HG03095 (cell line): ENCODE data around the gene KRTAP10-11.
"Not testable (repeated sequence)": the region's sequence is repeated elsewhere in the genome, so short reads cannot be mapped to it uniquely, and the experiment has no call there.

Experiments
- ATAC-seq: cut with Tn5 transposase; IDR thresholded peaks from one replicate; pipeline ENCODE4 v1.9.1; 2021; ENCODE audit warnings: moderate library complexity; ENCODE audit not compliant: unreplicated experiment

KRTAP10-11 gene, protein sequence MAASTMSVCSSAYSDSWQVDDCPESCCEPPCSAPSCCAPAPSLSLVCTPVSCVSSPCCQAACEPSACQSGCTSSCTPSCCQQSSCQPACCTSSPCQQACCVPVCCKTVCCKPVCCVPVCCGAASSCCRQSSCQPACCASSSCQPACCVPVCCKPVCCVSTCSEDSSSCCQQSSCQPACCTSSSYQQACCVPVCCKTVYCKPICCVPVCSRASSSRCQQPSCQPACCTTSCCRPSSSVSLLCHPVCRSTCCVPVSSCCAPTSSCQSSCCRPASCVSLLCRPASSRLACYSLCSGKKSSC

DNA sequence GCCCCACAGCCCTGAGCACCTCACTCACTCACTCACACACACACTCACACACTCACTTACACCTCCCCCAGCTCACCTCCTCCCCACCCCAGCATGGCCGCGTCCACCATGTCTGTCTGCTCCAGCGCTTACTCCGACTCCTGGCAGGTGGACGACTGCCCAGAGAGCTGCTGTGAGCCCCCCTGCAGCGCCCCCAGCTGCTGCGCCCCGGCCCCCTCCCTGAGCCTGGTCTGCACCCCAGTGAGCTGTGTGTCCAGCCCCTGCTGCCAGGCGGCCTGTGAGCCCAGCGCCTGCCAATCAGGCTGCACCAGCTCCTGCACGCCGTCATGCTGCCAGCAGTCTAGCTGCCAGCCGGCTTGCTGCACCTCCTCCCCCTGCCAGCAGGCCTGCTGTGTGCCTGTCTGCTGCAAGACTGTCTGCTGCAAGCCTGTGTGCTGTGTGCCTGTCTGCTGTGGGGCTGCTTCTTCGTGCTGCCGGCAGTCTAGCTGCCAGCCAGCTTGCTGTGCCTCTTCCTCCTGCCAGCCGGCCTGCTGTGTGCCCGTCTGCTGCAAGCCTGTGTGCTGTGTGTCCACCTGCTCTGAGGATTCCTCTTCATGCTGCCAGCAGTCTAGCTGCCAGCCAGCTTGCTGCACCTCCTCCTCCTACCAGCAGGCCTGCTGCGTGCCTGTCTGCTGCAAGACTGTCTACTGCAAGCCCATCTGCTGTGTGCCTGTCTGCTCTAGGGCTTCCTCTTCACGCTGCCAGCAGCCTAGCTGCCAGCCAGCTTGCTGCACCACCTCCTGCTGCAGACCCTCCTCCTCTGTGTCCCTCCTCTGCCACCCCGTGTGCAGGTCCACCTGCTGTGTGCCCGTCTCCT is at the start of gene KRTAP10-11:
TSS of gene KRTAP10-11 (plus strand) at position 49 of the 856 bp plus-strand sequence. CDS start at position 94, 45 bp downstream.
- not testable (repeated sequence) for ATAC-seq

DNA sequence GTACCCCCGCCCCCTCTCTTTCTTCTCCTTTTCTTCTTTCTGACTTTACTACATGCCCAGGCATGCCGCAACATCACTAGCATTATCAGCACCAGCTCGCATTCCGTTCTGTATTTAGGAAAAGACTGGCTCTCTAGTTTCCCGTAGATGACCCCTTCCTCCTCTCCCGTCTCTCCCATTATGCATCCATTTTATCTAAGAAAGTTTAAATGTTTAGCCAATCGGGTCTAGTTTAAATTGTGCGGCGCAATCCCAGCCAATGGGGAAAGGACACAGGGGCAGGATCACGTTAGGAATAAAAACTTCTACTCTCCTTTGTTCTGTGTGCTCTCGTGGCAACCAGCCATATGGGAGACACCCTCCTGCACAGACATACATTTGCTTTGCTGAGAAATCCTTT is 48.2 kb upstream of the KRTAP10-11 start:
- ATAC-seq = no peak

DNA sequence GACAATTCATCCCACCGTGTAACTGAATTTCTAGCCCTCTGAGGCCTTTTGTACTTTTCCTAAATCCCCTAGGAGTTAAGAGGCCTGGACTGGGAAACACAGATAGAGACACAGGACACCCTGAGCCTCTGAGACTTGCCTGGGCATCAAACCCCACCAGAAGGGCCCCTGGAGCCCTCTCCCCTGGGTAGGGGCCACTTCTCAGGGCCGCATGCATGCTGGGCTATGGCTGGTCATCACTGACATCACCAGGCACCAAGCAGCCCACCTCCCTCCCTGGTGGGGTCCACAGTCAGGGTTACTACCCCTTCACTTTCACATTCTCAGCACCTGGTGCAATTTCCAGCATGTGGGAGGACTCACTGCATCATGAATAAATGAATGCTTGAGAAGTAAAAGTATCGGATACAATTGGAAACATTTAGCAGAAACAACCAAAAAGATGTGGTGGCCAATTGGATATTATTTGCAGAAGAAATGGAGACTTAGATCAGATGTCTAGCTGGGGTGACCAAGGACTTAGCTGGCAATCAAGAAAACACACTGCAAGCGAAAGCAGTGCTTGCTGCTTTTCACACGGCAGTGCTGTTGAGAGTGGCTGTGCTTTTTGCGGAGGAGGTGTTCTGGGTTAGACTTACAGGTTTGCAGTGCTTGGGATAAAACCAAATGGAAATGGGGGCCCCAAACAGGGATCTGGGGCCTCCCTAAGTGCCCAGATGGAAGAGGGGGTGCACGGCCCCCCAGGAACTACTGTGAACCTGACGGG is 46.8 kb upstream of the KRTAP10-11 start:
- ATAC-seq = no peak

DNA sequence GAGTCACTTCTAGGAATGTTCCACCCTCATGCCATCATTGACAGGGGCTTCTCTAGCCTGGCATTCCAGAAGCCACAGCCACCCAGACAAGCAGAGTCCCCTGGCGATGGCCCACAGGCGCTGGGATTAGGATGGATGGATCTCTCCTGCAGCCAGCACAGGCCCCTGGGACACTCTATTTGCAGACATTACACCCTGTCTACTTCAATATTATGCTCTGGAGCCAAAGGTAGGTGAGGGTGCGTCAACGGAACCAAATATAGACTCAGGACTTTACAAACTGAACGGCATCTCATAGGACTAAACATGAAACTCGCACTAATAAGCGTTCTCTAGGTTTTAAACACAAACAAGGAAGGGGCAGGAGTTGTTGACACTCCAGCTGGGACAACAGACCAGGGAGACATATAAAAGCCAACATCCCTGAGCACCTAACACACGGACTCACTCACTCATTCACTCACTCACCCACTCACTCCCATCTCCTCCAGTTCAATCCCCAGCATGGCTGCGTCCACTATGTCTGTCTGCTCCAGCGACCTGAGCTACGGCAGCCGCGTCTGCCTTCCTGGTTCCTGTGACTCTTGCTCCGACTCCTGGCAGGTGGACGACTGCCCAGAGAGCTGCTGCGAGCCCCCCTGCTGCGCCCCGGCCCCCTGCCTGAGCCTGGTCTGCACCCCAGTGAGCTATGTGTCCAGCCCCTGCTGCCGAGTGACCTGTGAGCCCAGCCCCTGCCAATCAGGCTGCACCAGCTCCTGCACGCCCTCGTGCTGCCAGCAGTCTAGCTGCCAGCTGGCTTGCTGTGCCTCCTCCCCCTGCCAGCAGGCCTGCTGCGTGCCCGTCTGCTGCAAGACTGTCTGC is 45.9 kb upstream of the KRTAP10-11 start, which contains the start of gene KRTAP10-7:
TSS of gene KRTAP10-7 (plus strand) at position 480 of the 861 bp plus-strand sequence. CDS start at position 505, 25 bp downstream.
- not testable (repeated sequence) for ATAC-seq

DNA sequence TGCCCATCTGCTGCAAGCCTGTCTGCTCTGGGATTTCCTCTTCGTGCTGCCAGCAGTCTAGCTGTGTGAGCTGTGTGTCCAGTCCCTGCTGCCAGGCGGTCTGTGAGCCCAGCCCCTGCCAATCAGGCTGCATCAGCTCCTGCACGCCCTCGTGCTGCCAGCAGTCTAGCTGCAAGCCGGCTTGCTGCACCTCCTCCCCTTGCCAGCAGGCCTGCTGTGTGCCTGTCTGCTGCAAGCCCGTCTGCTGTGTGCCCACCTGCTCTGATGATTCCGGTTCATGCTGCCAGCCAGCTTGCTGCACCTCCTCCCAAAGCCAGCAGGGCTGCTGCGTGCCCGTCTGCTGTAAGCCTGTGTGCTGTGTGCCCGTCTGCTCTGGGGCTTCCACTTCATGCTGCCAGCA is 45.1 kb upstream of the KRTAP10-11 start:
- ATAC-seq = not testable (repeated sequence)

DNA sequence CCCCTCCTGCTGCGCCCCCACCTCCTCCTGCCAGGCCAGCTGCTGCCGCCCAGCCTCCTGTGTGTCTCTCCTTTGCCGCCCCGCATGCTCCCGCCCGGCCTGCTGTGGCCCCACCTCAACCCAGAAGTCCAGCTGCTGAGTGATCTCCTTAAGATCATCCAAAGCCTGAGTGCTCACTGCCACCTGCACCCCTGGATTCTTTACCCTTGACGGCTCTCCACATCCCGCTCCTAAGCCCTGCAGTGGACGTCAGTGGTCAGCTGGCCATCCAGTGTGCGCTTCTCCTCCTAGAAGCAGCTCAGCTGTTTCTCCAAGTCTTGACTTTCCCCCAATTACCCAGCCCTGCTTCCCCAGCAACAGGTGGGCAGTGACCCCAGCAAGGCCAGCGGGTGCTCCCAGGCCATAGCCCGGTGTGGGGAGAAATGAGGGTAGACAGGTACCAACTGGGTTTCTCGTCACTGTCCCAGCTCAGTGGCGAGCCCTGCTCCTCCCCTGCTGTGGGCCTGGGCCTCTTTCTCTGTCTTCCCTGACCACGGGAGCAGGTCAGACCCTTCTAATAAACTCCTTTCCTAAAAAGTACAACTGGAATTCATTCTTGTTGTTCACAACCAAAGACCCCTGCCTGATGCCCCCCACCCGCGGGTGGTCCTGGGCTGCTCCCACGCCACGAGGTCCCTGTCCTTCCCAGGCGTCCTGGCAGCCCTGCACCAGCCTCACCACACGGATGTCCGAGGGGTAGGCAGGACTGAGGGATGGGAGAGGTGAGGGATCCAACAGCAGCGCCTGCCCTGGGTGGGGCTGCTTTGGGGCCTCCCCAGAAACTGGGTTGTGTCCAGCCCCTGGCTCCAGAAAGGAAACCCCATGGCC is 44.4 kb upstream of the KRTAP10-11 start:
- no peak for ATAC-seq

DNA sequence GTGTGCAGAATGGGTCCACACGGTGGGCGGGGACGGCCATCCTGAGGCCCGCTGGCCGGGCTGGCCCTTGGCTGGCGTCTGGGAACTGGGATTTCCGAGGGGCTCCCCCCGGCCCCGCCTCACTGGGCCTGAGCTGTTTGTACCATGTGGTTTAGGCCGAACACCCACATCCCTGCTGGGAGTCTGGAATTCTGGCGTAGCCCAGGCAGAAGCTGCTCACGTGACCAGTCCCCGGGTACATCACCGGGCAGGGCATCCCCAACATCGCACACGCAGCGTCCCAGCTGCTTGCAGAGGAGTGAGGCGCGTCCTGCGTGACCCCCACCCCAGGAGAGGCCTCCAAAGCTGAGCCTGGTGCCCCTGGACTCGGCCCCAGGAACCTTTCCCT is 43.8 kb upstream of the KRTAP10-11 start:
- no peak for ATAC-seq

DNA sequence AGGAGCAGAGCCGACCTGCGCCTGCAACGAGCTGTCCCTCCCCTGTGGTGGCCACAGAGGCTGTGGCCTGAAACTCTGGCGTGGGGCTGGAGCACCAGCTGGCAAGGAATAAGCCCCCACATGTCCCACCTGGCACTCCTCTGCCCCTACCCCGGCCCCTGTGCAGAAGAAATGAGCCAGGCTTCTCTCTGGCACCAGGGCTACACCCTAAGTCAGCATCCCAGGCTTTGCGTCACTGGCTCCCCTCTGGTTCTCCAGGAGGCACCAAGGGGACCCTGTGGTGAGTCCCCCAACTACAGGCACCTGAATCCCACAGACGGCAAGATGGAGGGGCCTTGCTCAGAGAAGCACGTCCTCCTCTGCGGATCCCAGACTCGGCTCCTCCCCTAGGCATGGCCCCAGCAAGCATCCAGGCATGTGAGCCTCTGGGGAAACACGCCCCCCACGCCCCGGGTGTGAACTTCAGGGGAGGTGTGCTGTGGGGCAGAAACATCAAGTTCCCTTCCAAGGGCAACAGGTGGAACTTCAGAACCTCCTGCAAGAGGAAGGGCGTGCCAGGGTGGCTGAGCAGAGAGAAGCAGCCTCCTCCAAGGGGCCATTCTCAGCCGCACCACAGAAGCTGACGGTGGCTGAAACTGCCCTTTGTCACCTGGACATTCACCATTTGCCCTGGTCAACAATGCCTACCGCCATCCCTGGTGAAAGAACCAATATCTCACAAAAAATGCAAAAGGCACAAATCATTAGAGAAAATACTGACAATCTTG is 42.9 kb upstream of the KRTAP10-11 start:
- ATAC-seq = no peak

DNA sequence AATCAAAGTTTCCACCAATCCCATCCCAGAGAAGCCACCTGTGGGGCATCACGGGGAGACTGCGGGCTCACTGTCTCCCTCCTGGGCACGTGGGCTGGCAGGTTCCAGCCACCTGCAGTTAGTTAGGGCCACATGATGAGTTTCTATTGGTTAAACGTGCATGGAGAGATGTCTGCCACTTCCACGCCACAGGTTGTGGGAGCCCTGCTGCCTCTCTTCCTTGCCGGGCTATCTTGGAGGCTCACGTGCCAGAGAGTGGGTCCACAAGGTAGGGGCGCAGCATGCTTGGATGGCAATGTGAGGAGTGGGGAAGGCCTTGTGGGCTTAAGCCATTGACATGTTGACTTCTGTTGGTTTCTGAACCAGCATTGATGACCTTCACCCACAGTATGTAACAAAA is 42.3 kb upstream of the KRTAP10-11 start:
- ATAC-seq = no peak

DNA sequence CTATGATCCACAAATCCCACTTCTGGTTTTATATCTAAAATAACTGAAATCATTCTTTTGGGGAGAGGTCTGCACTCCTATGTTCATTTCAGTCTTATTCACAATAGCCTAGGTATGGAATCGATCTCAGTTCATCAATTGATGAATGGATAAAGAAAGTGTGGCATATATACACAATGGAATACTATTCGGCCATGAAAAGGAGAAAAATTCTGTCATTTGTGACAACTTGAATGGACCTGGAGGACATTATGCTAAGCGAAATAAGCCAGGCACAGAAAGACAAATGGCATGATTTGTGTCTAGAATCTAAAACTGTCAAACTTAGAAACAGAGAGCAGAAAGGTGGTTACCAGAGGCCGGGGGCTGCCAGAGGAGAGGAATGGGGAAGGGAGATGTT is 39.7 kb upstream of the KRTAP10-11 start:
- ATAC-seq = no peak

DNA sequence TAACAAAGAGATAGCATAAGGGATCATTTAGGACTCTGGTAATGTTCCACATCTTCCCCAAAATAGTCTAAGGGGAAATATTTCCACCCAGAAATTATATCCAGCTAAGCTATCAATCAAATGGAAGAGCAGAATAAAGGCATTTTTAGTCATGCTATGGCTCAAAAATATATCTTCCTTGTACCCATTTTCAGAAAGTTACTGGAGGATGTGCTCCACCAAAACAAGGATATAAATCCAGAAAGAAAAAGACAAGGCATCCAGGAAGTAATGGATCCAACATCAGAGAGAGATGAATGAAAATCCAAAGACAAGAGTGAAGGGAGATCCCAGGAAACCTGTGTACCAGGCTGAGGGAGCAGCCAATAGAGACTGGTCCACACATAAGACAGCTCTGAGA is 37.0 kb upstream of the KRTAP10-11 start:
- no peak for ATAC-seq

DNA sequence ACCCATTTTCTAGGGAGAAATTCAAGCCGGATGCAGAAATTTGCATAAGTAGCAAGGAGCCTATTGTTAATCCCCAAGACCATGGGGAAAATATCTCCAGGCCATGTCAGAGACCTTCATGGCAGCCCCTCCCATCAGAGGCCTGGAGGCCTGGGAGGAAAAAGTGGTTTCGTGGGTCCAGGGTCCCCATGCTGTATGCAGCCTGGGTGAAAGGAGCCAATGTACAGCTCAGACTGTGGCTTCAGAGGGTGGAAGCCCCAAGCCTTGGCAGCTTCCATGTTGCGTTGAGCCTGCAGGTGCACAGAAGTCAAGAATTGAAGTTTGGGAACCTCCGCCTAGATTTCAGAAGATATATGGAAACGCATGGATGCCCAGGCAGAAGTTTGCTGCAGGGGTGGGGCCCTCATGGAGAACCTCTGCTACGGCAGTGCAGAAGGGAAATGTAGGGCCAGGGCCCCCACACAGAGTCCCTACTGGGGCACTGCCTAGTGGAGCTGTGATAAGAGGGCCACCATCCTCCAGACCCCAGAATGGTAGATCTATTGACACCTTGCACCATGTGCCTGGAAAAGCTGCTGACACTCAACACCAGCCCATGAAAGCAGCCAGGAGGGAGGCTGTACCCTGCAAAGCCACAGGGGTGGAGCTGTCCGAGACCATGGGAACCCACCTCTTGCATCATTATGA is 35.9 kb upstream of the KRTAP10-11 start:
- ATAC-seq = not testable (repeated sequence)

DNA sequence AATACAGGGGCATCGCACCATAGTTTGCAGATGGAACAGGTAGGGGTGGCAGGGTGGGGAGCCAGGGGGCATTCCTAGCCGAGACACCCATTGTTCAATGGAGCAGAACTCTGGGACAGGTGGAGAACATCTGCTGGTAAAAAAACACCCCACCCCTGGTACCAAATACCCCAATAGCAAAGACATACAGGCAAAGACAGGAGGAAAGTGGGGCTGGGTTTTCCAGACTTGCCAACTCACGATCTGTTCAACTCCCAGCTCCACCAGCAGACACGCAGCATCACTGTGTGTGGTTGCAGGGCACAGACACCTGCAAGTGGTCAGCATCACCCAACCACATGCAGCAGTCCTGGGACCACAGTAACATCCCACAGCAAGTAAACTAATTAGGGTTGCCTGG is 34.7 kb upstream of the KRTAP10-11 start:
- ATAC-seq = no peak

DNA sequence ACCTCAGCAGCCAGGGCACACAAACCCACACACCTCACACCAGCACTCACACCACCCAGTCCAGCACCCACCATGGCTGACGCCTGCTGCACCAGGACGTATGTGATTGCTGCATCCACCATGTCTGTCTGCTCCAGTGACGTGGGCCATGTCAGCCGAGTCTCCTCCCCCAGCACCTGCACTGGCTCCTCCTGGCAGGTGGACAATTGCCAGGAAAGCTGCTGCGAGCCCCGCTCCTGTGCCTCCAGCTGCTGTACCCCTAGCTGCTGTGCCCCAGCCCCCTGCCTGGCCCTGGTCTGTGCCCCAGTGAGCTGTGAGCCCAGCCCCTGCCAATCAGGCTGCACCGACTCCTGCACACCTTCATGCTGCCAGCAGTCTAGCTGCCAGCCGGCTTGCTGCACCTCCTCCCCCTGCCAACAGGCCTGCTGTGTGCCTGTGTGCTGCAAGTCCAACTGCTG is 34.2 kb upstream of the KRTAP10-11 start, which contains the start of gene KRTAP10-8:
TSS of gene KRTAP10-8 (plus strand) at position 51 of the 458 bp plus-strand sequence. CDS start at position 73, 22 bp downstream.
- ATAC-seq = no peak

DNA sequence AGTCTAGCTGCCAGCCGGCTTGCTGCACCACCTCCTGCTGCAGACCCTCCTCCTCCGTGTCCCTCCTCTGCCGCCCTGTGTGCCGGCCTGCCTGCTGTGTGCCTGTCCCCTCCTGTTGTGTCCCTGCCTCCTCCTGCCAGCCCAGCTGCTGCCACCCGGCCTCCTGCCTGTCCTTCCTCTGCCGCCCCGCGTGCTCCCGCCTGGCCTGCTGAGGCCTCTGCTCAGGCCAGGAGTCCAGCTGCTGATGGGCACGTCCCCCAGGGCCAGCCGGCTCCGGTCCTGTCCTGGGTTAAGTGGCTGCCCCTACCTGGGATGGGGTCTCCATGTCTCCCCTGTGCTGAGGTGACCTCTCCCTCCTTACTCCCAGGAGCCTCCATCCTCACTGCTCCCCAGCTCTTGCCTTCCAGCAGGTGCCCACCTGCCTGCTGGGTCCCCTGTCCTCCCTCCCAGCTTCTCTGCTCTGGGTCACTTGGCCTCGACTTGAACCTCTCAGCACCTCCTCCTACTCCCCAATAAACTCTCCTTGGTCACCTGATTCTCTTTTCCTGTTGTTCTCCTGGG is 33.5 kb upstream of the KRTAP10-11 start:
- ATAC-seq = no peak

DNA sequence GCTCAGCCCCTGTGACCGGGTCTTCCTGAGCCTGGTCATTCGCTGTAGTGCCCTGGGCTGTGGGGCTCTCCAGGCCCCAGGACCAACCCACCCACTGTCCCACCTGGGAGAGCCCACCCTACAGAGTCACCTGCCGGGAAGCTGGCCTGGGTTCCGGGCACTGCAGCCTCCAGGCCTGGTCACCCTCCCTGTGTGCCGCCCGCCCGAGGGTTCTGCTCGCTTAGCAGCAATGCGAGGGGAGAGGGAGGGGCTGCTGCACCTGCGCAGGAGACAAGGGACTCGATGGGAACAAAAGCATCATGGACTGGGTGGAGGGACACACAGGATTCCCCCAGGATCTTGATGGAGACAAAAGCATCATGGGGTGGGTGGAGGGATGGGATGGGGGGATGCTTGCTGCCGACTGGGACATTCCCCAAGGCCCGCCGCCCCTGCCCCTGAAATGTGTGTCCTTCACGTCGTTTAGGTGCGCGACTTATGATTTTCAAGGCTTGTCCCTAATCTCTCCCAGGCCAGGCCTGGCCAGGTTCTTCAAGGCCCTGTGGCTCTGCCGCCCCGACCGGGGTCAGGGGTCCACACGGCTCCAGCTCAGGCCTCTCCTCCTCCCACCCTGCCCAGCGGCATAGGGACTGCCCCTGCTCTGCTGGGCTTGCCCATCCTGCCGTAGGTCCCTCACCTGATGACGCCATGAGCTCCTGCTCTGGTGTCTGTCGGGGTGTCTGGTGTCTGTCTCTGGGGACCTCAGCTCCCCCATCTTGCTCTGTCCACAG is 32.6 kb upstream of the KRTAP10-11 start:
- no peak for ATAC-seq

DNA sequence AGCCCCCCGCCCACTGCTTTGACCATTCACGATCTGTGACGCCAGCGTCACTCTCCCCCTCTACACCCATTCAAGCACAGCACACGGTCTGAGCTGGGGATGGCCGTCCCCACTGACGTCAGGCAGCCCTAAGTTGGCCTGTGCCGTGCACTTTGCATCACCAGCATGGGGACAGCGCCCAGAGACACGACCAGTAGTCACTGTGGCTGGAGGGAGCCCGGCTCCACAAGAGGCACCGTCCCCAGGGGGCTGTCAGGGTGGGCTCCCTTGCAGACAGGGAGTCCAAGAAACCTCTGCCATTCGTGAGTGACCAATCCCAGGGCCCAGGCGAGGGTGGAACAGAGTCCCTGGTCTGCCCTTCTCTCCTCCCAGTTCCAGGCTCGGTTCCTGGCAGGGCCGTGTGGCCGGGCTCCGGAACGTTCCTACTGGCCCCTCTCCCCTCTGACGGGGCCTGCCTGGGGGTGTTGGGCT is 32.0 kb upstream of the KRTAP10-11 start:
- ATAC-seq = no peak
